Hematopoietic multipotent progenitor cell treated with erythropoietin and hydrocortisone succinate and interleukin-3 and kit ligand, for 15 days (in vitro differentiated cells): ENCODE measurements around the gene PVALEF.

Experiments
- DNase-seq: peaks from one replicate; pipeline ENCODE4 v3.0.0-alpha.2; 2015; ENCODE audit warnings: low spot score

PVALEF gene

DNA sequence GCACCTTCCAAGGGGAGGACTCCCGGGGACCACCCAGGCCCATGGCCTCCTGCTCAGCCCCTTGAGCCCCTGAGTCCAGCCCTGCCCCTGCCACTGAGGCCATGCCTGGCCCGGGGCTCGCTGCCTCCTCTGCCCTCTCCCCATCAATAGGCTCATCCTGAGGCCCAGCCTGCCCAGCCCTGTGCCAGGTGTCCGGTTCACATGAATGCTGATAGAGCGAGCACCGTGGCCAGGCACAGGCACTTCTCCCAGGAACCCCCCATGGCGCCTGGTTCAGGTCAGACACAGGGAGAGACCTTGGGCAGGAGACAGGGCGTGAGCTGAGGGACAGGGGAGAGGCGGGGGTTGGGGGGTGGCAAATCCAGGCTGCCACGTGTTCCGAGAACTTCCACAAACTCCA, 2.8 kb upstream of the PVALEF start:
- DNase-seq, result no peak

DNA sequence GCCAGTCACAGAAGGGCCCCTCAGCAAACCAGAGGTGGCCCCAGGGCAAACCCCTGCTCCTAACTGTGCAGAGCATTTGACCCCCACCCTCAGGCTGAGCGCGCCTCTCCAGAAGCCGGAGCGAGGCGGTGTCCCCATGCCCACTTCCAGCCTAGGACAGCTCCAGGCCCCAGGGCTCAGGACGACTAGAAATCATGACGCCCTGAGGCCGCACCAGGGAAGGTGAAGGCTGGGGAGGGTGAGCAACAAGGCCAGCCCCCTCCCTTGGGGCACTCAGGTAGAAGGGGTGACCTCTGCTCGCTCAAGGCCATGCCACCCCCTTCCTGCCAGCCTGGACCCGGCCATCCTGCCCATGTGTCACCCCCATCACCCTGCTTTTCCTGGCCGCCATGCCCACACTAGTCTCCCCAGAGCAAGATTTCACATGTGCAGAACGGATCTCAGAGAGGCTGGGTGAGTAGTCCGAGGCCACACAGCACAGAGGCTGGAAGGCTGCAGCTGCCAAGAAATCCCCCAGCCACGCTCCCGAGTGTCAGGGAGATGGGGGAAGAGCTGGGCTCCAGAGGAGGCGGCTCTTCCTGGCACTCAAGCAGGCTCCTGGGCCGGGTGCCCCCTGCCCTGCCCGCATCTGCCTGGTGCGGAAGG, 2.1 kb upstream of the PVALEF start:
- no peak for DNase-seq

DNA sequence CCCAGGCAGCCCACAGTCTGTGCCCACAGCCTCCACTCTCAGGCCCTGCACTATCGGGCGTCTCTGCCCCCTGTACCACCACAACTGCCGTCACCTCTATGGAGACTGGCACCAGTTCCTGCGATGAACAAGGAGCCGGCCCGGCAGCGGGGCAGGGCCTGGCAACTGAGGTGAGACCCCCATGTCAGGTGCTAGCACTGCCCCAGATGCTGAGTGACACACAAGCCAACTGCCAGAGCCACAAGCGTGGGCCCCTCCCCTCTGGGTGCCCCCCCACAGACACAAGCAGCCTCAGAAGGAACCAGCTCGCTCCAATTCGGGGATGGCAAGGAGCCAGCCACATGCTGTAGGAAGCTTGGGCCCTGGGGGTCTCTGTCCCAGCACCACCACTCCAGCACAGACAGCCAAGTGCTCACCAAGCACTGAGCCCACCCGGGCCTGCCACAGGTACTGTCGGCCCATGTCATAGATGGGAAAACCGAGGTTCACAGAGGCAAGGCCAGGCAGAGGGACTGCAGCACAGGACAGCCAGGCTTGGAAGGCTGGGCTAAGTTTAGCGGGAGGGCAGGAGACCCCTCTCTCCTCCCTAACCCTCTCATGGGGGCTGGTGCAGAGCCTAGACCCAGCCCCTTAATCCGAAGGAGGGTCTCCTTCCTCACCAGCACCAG, 1.5 kb upstream of the PVALEF start:
- no peak for DNase-seq

- DNase-seq, result no peak
Observed at GRCh38 chr17:81164371-81165245, 699 bp upstream of the PVALEF start.

DNA sequence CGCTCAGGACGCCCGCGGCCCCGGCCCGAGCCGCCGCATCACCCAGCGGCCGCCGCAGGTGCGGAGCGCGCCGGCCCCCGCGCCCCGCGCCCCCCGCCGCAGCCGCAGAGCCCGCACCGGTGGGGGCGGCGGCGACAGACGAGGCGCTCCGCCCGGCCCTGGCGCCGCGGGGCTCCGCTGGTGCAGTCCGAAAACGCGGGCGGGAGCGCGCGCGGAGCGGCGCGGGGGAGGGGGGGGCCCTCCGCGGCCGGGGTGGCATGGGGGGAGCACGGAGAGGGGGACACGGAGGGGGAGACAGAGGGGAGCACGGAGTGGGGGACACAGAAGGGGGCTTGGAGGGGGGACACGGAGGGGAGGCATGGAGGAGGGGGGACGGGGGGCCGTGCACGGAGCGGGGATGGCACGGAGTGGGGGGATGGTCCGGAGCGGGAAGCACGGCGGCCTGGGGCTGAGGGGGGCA, 756 bp downstream of the PVALEF start, which contains the start of gene AATK:
TSS of gene AATK (minus strand) at position 189 of the 460 bp plus-strand sequence. CDS start 229 bp downstream, outside the sequence.
- no peak for DNase-seq

GRCh38 chr17:81167194-81167524, 1.9 kb downstream of the PVALEF start:
- DNase-seq, result no peak

- DNase-seq, result no peak
Observed at GRCh38 chr17:81167638-81168037, 2.3 kb downstream of the PVALEF start.

- DNase-seq, result no peak
Observed at GRCh38 chr17:81169870-81170309, 4.6 kb downstream of the PVALEF start.

- DNase-seq, result no peak
Observed at GRCh38 chr17:81170727-81171494, 5.6 kb downstream of the PVALEF start.

DNA sequence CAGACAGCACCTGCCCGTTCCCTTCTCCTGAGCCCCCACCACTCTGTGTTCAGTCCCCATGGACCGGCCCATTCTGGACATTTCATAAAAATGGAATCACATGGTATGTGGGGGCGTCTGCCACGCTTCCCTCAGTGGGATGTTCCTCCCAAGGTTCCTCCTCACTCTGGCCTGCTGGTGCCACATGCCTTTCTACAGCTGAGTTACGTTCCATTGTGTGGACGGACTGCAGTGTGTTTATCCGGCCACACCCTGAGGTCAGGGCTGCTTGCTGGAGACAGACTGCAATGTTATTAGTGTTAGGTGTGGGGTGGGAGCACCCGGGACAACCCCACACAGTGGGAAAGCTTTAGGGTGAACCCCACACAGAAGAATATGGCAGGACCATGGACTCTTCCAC, 6.6 kb downstream of the PVALEF start:
- no peak for DNase-seq

DNA sequence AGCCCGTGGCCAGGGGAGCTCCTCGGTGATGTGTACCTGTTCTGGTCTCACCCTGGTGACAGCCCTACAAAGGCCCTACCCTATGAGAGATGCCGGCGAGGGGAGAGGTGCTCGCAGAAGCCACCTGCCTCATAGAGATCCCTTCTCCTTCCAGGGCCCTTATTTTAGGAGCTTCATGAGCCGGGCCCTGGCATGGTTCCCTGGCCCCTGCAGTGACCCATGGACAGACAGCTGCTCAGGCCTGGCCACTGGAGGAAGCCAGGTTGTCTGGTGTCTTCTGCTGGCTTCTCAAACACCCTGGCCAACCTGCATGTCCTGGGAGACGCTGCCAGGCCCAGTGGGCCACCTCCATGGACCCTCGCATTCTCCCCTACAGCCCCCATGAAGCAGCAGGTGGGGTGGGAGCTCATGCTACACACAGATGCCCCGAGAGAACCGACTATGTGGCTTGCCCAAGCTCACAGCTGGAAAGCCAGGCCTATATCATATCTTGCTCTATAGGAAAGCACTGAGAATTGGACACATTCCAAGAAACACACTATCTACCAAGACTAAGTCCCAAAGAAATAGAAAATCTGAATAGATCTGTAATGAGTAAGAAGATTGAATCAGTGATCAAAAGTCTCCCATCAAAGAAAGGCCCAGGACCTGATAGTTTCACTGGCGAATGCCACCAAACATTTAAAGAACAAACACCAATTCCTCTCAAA, 7.9 kb downstream of the PVALEF start:
- no peak for DNase-seq

- DNase-seq, result no peak
Observed at GRCh38 chr17:81173762-81174155, 8.5 kb downstream of the PVALEF start.

- DNase-seq, result no peak
Observed at GRCh38 chr17:81176666-81177065, 11.4 kb downstream of the PVALEF start.

- no peak for DNase-seq
Observed at GRCh38 chr17:81178136-81179091, 13.1 kb downstream of the PVALEF start.

DNA sequence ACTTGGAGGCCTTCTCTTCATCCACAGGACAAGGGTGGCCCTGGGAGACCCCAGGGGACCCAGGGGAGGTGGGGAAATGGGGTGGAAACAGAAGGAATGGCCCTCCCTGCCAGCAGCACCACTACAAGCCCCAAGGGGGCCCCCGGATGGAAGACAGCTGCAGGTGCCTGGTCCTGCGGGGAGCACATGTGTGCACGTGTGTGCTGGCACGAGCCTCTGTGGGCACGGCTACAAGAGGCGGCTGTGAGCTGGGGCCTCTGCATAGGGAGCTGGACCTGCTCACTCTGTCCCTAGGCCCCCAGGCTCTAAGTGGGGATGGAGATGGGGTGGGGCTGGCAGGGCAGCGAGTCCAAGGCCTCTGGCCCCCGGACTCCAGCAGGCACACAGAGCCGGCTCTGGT, 13.9 kb downstream of the PVALEF start:
- DNase-seq, result no peak

DNA sequence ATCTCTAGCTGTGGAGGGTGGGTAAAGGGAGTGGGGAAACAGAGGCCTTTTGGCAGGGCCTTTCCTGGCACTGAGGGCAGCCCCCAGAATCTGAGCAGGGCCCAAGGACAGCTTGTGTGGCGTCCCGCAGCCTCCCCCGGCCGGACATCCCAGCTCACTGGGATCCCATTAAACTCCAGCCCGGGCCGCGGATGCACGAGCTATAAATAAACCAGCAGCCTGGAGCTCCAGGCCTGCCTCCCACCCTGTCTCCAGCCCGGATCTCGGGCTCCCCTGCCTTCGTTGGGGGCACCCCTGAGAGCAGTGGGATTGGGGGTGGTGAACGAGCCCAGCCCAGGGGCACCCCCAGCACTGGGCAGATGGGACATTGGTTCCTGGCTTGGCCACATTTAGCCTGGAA, 14.6 kb downstream of the PVALEF start:
- DNase-seq, result no peak

GRCh38 chr17:81180836-81181810, 15.8 kb downstream of the PVALEF start:
- DNase-seq, result no peak

GRCh38 chr17:81181811-81182185, 16.5 kb downstream of the PVALEF start:
- DNase-seq, result no peak

GRCh38 chr17:81182596-81182995, 17.3 kb downstream of the PVALEF start:
- DNase-seq, result no peak
